Stimulated activated CD4-positive, alpha-beta T cell treated with anti-CD3 and anti-CD28 coated beads, Interleukin-4, amount 100 ng/mL, for 24 hours (primary cell): Measurements from ENCODE around the gene TGFB1.
"Not testable (repeated sequence)": the region's sequence is repeated elsewhere in the genome, so short reads cannot be mapped to it uniquely, and the experiment has no call there.

Experiments used
- DNase-seq: peaks from one replicate; pipeline ENCODE4 v3.0.0-alpha.2; 2020

TGFB1 gene

GRCh38 chr19:41353466-41354342, at the start of gene TGFB1:
TSS of gene TGFB1 (minus strand) at chr19:41353922. CDS start at chr19:41353044, 878 bp downstream.
- DNase-seq: peak; percentile 90

- DNase-seq: no peak
Observed at GRCh38 chr19:41402010-41402409, 48.3 kb upstream of the TGFB1 start.

- DNase-seq: no peak
Observed at GRCh38 chr19:41401483-41401882, 47.8 kb upstream of the TGFB1 start.

- no peak for DNase-seq
Observed at GRCh38 chr19:41399525-41399924, 45.8 kb upstream of the TGFB1 start.

GRCh38 chr19:41399091-41399490, 45.4 kb upstream of the TGFB1 start:
- DNase-seq: no peak

- DNase-seq: no peak
Observed at GRCh38 chr19:41398598-41398997, 44.9 kb upstream of the TGFB1 start.

GRCh38 chr19:41398050-41398418, 44.3 kb upstream of the TGFB1 start:
- no peak for DNase-seq

GRCh38 chr19:41397086-41398049, 43.6 kb upstream of the TGFB1 start, which contains the start of the genes BCKDHA and EXOSC5:
TSS of gene BCKDHA (plus strand) at chr19:41397818. CDS start at chr19:41397828, 10 bp downstream.
TSS of gene EXOSC5 (minus strand) at chr19:41397359. CDS start at chr19:41397328, 31 bp downstream.
- peak; percentile 99 for DNase-seq

- DNase-seq: no peak
Observed at GRCh38 chr19:41395355-41395754, 41.6 kb upstream of the TGFB1 start.

GRCh38 chr19:41392775-41393174, 39.1 kb upstream of the TGFB1 start:
- no peak for DNase-seq

- no peak for DNase-seq
Observed at GRCh38 chr19:41391618-41392017, 37.9 kb upstream of the TGFB1 start.

- no peak for DNase-seq
Observed at GRCh38 chr19:41386442-41386841, 32.7 kb upstream of the TGFB1 start.

GRCh38 chr19:41384351-41384750, 30.6 kb upstream of the TGFB1 start:
- no peak for DNase-seq

GRCh38 chr19:41381536-41381935, 27.8 kb upstream of the TGFB1 start:
- not testable (repeated sequence) for DNase-seq

GRCh38 chr19:41377977-41378709, 24.4 kb upstream of the TGFB1 start:
- no peak for DNase-seq

- DNase-seq: peak; percentile 21
Observed at GRCh38 chr19:41376998-41377365, 23.3 kb upstream of the TGFB1 start.

GRCh38 chr19:41376241-41376997, 22.7 kb upstream of the TGFB1 start, which contains the start of gene TMEM91:
TSS of gene TMEM91 (plus strand) at chr19:41376533. CDS start at chr19:41378310, 1,777 bp downstream.
- no peak for DNase-seq

- no peak for DNase-seq
Observed at GRCh38 chr19:41373993-41374392, 20.3 kb upstream of the TGFB1 start.

- no peak for DNase-seq
Observed at GRCh38 chr19:41372501-41372900, 18.8 kb upstream of the TGFB1 start.

GRCh38 chr19:41371541-41371940, 17.8 kb upstream of the TGFB1 start:
- no peak for DNase-seq

GRCh38 chr19:41371119-41371518, 17.4 kb upstream of the TGFB1 start:
- DNase-seq: not testable (repeated sequence)

GRCh38 chr19:41369769-41370168, 16.0 kb upstream of the TGFB1 start:
- no peak for DNase-seq
